HFFc6 (cell line): ENCODE data around the gene ZNF74. TPM values are rescaled to one million over a fixed set of nuclear protein-coding genes. Genes with fewer than 3 reads are reported as not detected.
"Not testable (repeated sequence)": the region's sequence is repeated elsewhere in the genome, so short reads cannot be mapped to it uniquely, and the experiment has no call there.

Experiments used
- DNase-seq: peaks from one replicate; pipeline ENCODE4 v3.0.0-alpha.2; 2018
- H3K27ac Mint-ChIP-seq: 2 replicates; pipeline ENCODE4 v1.8.0; 2020; ENCODE audit warnings: mild to moderate bottlenecking, mixed read lengths
- H3K27me3 Mint-ChIP-seq: 2 replicates; pipeline ENCODE4 v1.8.0; 2021; ENCODE audit warnings: mild to moderate bottlenecking, moderate library complexity, mixed read lengths; ENCODE audit not compliant: insufficient read depth
- H3K36me3 Mint-ChIP-seq: 2 replicates; pipeline ENCODE4 v1.8.0; 2021; ENCODE audit warnings: low read depth, mixed read lengths
- H3K4me1 Mint-ChIP-seq: 2 replicates; pipeline ENCODE4 v1.8.0; 2020; ENCODE audit warnings: low read depth, mixed read lengths
- H3K4me3 Mint-ChIP-seq: 2 replicates; pipeline ENCODE4 v1.8.0; 2020; ENCODE audit warnings: mild to moderate bottlenecking, moderate library complexity, mixed read lengths
- H3K9me3 Mint-ChIP-seq: 2 replicates; pipeline ENCODE4 v1.8.0; 2020; ENCODE audit warnings: mild to moderate bottlenecking, mixed read lengths
- total RNA-seq, 6 experiments: library from RNA; stranded (reverse); fragmentation: NEBNext Ultra II Directional; extraction: Animal tissue kit (Norgen Biotek cat#: 25700); gene quantifications; 2 replicates in 1 of 6; 3 replicates in 5 of 6; pipeline ENCODE4 v1.2.3, GENCODE V29; 2021

Gene ZNF74
- total RNA-seq, 6 experiments from 2014 or later: 5.1 to 8.1 (median 6.2) TPM

- peaks cover 20% of the 10 kb centered on the region for H3K4me1 Mint-ChIP-seq
- H3K4me3 Mint-ChIP-seq, H3K9me3 Mint-ChIP-seq, H3K36me3 Mint-ChIP-seq, H3K27ac Mint-ChIP-seq, DNase-seq, H3K27me3 Mint-ChIP-seq: not testable (repeated sequence)
Measured at GRCh38 chr22:20361752-20362229, 32.2 kb upstream of the ZNF74 start.

- not testable (repeated sequence) for H3K9me3 Mint-ChIP-seq
- peaks cover 20% of the 10 kb centered on the region for H3K4me1 Mint-ChIP-seq
Measured at GRCh38 chr22:20362403-20362802, 31.5 kb upstream of the ZNF74 start.

GRCh38 chr22:20364335-20365260 lies 29.4 kb upstream of the ZNF74 start:
- not testable (repeated sequence) for H3K36me3 Mint-ChIP-seq, H3K9me3 Mint-ChIP-seq, H3K27me3 Mint-ChIP-seq, DNase-seq
- H3K27ac Mint-ChIP-seq: peak overlapping the region; percentile 75
- H3K4me1 Mint-ChIP-seq: peaks cover 20% of the 10 kb centered on the region
- peak overlapping the region; percentile 56 for H3K4me3 Mint-ChIP-seq

More at GRCh38 chr22:20362403-20362802, 31.5 kb upstream of the ZNF74 start:
- not testable (repeated sequence) for DNase-seq, H3K4me3 Mint-ChIP-seq, H3K36me3 Mint-ChIP-seq, H3K27me3 Mint-ChIP-seq, H3K27ac Mint-ChIP-seq

- Mint-ChIP-seq H3K27me3 (peaks cover 13% of the 10 kb centered on the region), H3K4me1 (peaks cover 20% of the 10 kb centered on the region)
- not testable (repeated sequence) for H3K4me3 Mint-ChIP-seq, H3K27ac Mint-ChIP-seq, H3K36me3 Mint-ChIP-seq, H3K9me3 Mint-ChIP-seq, DNase-seq
Measured at GRCh38 chr22:20366841-20367240, 27.1 kb upstream of the ZNF74 start.

- Mint-ChIP-seq H3K4me1 (peaks cover 17% of the 10 kb centered on the region), H3K27me3 (peaks cover 17% of the 10 kb centered on the region)
- not testable (repeated sequence) for H3K27ac Mint-ChIP-seq, H3K36me3 Mint-ChIP-seq, DNase-seq, H3K4me3 Mint-ChIP-seq, H3K9me3 Mint-ChIP-seq
Measured at GRCh38 chr22:20368875-20369274, 25.1 kb upstream of the ZNF74 start.

- H3K4me3 Mint-ChIP-seq, H3K27ac Mint-ChIP-seq, H3K9me3 Mint-ChIP-seq, H3K4me1 Mint-ChIP-seq, DNase-seq, H3K36me3 Mint-ChIP-seq: not testable (repeated sequence)
- H3K27me3 Mint-ChIP-seq: peaks cover 20% of the 10 kb centered on the region
Measured at GRCh38 chr22:20371687-20372086, 22.3 kb upstream of the ZNF74 start.

- H3K27me3 Mint-ChIP-seq: peaks cover 21% of the 10 kb centered on the region
Measured at GRCh38 chr22:20372406-20372854, 21.5 kb upstream of the ZNF74 start.

GRCh38 chr22:20373195-20373706 lies 20.7 kb upstream of the ZNF74 start:
- not testable (repeated sequence) for H3K27ac Mint-ChIP-seq, H3K9me3 Mint-ChIP-seq, H3K36me3 Mint-ChIP-seq, H3K4me1 Mint-ChIP-seq, H3K4me3 Mint-ChIP-seq, DNase-seq
- peaks cover 26% of the 10 kb centered on the region for H3K27me3 Mint-ChIP-seq

More at GRCh38 chr22:20372406-20372854, 21.5 kb upstream of the ZNF74 start:
- not testable (repeated sequence) for H3K9me3 Mint-ChIP-seq, H3K27ac Mint-ChIP-seq, H3K36me3 Mint-ChIP-seq, H3K4me3 Mint-ChIP-seq, DNase-seq, H3K4me1 Mint-ChIP-seq

GRCh38 chr22:20374130-20374529 lies 19.8 kb upstream of the ZNF74 start:
- not testable (repeated sequence) for H3K36me3 Mint-ChIP-seq, DNase-seq, H3K4me1 Mint-ChIP-seq, H3K4me3 Mint-ChIP-seq, H3K27ac Mint-ChIP-seq, H3K9me3 Mint-ChIP-seq
- peaks cover 22% of the 10 kb centered on the region for H3K27me3 Mint-ChIP-seq

DNA sequence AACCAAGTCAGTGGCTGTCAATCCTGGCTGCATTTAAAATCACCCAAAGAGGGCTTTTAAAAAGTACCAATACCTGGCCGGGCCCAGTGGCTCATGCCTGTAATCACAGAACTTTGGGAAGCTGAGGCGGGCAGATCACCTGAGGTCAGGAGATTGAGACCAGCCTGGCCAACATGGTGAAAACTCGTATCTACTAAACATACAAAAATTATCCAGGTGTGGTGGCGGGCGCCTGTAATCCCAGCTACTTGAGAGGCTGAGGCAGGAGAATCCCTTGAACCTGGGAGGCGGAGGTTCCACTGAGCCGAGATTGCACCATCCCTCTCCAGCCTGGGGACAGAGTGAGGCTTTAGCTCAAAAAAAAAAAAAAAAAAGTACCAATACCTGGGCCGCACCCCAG lies 17.7 kb upstream of the ZNF74 start:
- H3K9me3 Mint-ChIP-seq, H3K27ac Mint-ChIP-seq, H3K4me1 Mint-ChIP-seq, H3K36me3 Mint-ChIP-seq, DNase-seq, H3K4me3 Mint-ChIP-seq: not testable (repeated sequence)
- H3K27me3 Mint-ChIP-seq: peaks cover 15% of the 10 kb centered on the region

DNA sequence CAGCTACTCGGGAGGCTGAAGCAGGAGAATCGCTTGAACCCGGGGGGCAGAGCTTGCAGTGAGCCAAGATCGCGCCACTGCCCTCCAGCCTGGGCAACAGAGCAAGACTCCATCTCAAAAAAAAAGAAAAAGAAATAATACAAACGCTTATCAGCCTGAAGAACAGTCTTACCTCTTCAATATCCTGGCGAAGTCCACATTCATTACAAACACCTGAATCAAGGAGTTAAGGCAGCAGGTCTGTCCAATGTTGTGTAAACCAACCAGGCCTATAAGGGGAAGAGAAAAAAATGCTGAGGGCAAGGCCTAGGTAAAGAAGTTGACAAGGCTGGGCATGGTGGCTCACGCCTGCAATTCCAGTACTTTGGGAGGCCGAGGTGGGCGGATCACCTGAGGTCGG lies 17.0 kb upstream of the ZNF74 start:
- H3K27ac Mint-ChIP-seq, H3K36me3 Mint-ChIP-seq, H3K9me3 Mint-ChIP-seq, DNase-seq, H3K4me3 Mint-ChIP-seq, H3K4me1 Mint-ChIP-seq: not testable (repeated sequence)
- peaks cover 17% of the 10 kb centered on the region for H3K27me3 Mint-ChIP-seq
